Measurements from ENCODE around the gene FHIT. TPM values are rescaled to one million over a fixed set of nuclear protein-coding genes. Genes with fewer than 3 reads are reported as not detected.
A peak's percentile ranks its signal among the peaks of the same experiment; 100 is the strongest.

FHIT gene
- total and polyA plus RNA-seq, 2 donors from 2014 or later: 20.2 to 61.2 TPM

GRCh38 chr3:61058836-61059235, 192.4 kb downstream of the FHIT start:
- TF ChIP-seq, protein P1, sequence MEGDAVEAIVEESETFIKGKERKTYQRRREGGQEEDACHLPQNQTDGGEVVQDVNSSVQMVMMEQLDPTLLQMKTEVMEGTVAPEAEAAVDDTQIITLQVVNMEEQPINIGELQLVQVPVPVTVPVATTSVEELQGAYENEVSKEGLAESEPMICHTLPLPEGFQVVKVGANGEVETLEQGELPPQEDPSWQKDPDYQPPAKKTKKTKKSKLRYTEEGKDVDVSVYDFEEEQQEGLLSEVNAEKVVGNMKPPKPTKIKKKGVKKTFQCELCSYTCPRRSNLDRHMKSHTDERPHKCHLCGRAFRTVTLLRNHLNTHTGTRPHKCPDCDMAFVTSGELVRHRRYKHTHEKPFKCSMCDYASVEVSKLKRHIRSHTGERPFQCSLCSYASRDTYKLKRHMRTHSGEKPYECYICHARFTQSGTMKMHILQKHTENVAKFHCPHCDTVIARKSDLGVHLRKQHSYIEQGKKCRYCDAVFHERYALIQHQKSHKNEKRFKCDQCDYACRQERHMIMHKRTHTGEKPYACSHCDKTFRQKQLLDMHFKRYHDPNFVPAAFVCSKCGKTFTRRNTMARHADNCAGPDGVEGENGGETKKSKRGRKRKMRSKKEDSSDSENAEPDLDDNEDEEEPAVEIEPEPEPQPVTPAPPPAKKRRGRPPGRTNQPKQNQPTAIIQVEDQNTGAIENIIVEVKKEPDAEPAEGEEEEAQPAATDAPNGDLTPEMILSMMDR (IDR thresholded peaks at IDR 0.05; ENCODE audit: borderline replicate concordance, extremely low read depth, insufficient read depth): no peak
- H3K4me1 ChIP-seq (ENCODE audit: control insufficient read depth in 2 of 3, insufficient read depth in 2 of 3, low read depth in 1 of 3, low read length in 3 of 3): peaks cover 0 to 7% (median 5%) of the 10 kb centered on the region in 3 donors
- no peaks in the 10 kb centered on the region for H3K36me3 ChIP-seq (ENCODE audit: control insufficient read depth in 2 of 3, insufficient read depth in 3 of 3, low read length in 3 of 3)
- DNase-seq (no peak), FAIRE-seq (no peak)
- intact Hi-C loops (cut with DNase I): no loop called here
- H3K27me3 ChIP-seq (ENCODE audit: control insufficient read depth, insufficient read depth, low read length): no peaks in the 10 kb centered on the region
- no peak overlapping the region for H3K27ac ChIP-seq (ENCODE audit: low read depth in 2 of 2, low read length in 2 of 2)
- no peaks in the 10 kb centered on the region for H3K9me3 ChIP-seq (ENCODE audit: control insufficient read depth in 2 of 3, insufficient read depth in 1 of 3, low read length in 3 of 3)
- H3K9ac ChIP-seq (ENCODE audit: low read length in 3 of 3): no peak overlapping the region
- H3K4me3 ChIP-seq (ENCODE audit: low read length in 3 of 3): no peak overlapping the region

DNA sequence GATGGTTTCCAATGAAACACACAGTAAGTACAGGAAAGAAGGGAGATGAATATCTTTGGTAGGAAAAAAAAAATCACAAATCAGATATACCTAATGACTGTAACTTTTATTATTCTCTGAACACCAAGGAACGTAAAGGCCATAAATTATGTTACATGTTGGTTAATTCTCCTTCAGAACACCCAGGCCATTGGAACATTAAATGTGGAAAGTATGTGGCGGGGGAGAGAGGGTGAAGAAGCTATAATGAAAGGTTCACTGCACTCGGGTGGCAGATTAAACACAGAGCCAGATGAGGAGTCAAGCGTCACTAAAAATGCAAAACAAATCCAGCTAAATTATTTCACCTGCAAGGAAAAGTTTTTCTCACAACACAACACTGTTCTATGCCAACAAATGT, 193.8 kb downstream of the FHIT start:
- peaks cover 0 to 7% (median 5%) of the 10 kb centered on the region in 3 donors for H3K4me1 ChIP-seq (ENCODE audit: control insufficient read depth in 2 of 3, insufficient read depth in 2 of 3, low read depth in 1 of 3, low read length in 3 of 3)

DNA sequence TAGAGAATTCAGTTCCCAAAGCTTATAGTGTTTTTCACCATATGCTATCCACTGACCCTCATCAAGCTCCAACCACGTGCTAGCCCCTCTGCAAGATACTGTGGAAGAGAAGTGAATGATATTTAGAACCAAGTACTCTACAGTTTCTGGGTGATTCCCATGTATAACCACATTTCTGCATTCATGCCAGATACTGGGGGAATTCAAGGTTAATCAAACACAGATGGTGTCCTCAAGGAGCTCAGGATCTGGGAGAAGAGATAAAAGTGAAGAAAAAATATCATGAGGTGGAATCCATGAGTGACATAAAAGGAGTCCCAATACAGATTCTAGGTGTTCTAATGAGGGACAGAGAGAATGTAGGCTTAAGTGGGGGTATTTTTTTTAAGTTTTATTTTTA, 195.8 kb downstream of the FHIT start:
- FAIRE-seq (no peak), DNase-seq (no peak)
- intact Hi-C loops (cut with DNase I): no loop called here
- no peaks in the 10 kb centered on the region for H3K27me3 ChIP-seq (ENCODE audit: control insufficient read depth, insufficient read depth, low read length)
- peaks cover 0 to 7% (median 2%) of the 10 kb centered on the region in 3 donors for H3K4me1 ChIP-seq (ENCODE audit: control insufficient read depth in 2 of 3, insufficient read depth in 2 of 3, low read depth in 1 of 3, low read length in 3 of 3)
- H3K9ac ChIP-seq (ENCODE audit: low read length in 3 of 3): no peak overlapping the region
- TF ChIP-seq, protein P1 (IDR thresholded peaks at IDR 0.05; ENCODE audit: borderline replicate concordance, extremely low read depth, insufficient read depth): no peak
- no peaks in the 10 kb centered on the region for H3K9me3 ChIP-seq (ENCODE audit: control insufficient read depth in 2 of 3, insufficient read depth in 1 of 3, low read length in 3 of 3)
- no peaks in the 10 kb centered on the region for H3K36me3 ChIP-seq (ENCODE audit: control insufficient read depth in 2 of 3, insufficient read depth in 3 of 3, low read length in 3 of 3)
- H3K4me3 ChIP-seq (ENCODE audit: low read length in 3 of 3): no peak overlapping the region
- no peak overlapping the region for H3K27ac ChIP-seq (ENCODE audit: low read depth in 2 of 2, low read length in 2 of 2)

More for the DNA sequence above, 193.8 kb downstream of the FHIT start:
- H3K9ac ChIP-seq (ENCODE audit: low read length in 3 of 3): no peak overlapping the region
- no peaks in the 10 kb centered on the region for H3K36me3 ChIP-seq (ENCODE audit: control insufficient read depth in 2 of 3, insufficient read depth in 3 of 3, low read length in 3 of 3)
- H3K4me3 ChIP-seq (ENCODE audit: low read length in 3 of 3): no peak overlapping the region
- H3K9me3 ChIP-seq (ENCODE audit: control insufficient read depth in 2 of 3, insufficient read depth in 1 of 3, low read length in 3 of 3): no peaks in the 10 kb centered on the region
- peak; percentile 50 for FAIRE-seq
- H3K27me3 ChIP-seq (ENCODE audit: control insufficient read depth, insufficient read depth, low read length): no peaks in the 10 kb centered on the region
- intact Hi-C loops (cut with DNase I): no loop called here
- DNase-seq: peak in 4 of 5 donors; percentile 35 to 89 (median 62)
- H3K27ac ChIP-seq (ENCODE audit: low read depth in 2 of 2, low read length in 2 of 2): no peak overlapping the region
- TF ChIP-seq, protein P1 (IDR thresholded peaks at IDR 0.05; ENCODE audit: borderline replicate concordance, extremely low read depth, insufficient read depth): no peak

Measured in kidney (tissue), 14 donors.